ENCODE measurements around the gene KRTAP5-3. TPM values are rescaled to one million over a fixed set of nuclear protein-coding genes. Genes with fewer than 3 reads are reported as not detected.

The KRTAP5-3 gene
- total and polyA plus RNA-seq, 2 of the 8 experiments (the other 6 are each of a cell fraction or from before 2014, with no cell fraction given), result not detected

DNA sequence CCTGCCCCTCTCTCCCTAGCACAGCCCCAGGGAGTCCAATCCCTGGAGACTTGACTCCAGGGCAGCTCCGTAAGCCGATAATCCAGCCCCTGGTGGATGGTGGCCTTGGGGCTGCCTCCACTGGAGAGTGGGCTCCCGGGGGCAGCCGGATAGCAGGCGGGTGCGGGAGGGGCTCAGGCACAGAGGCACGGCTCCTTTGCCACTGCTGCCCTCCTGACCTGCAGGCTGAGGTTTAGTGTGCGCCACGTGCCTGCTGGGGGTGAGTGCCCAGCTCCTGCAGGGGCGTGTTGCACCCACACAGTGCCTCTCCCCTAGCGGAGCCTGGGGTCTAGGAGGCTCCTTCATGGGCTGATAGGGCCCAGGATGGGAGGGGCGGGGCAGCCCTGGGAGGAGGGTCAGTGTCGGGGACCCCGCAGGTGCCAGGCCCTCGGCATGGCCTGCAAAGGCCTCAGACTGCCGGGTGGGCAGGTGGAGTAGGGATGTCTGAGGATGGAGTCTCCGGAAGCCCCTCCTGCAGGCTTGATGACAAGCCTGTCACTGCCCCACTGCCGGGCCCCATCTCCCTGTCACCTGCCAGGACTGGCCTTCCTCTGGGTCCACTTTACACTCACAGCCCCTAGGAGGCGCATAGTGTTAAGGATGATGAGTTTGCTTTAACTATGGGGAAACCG, 41.7 kb downstream of the KRTAP5-3 start:
- no peaks in the 10 kb centered on the region for H3K9me3 ChIP-seq (ENCODE audit: insufficient read depth in 2 of 2, low read depth in 1 of 2, low read length in 1 of 2)
- no peak overlapping the region for H2BK12ac ChIP-seq (ENCODE audit: low read depth, low read length)
- peaks cover 0 to 51% (median 38%) of the 10 kb centered on the region in 4 experiments; a peak in 6 of 7 replicates for H3K4me1 ChIP-seq (replicated peaks in 1 of 4; ENCODE audit: control insufficient read depth in 3 of 4, insufficient read depth in 4 of 4, low read length in 3 of 4)
- no peak overlapping the region for H2AK5ac ChIP-seq (ENCODE audit: low read depth, low read length)
- peaks cover 4 to 25% of the 10 kb centered on the region in 2 experiments for H4K20me1 ChIP-seq (replicated peaks in 1 of 2; ENCODE audit: control insufficient read depth in 1 of 2, insufficient read depth in 2 of 2, low read length in 2 of 2)
- ChIA-PET CTCF (ENCODE audit: partially characterized antibody) (interaction anchor here (0.6 to 9.1 kb wide), 7 partner anchors 8 to 35 kb away, joined by 3 to 100 read pairs (median 14); no protein-coding TSS in a partner anchor), POLR2A (ENCODE audit: partially characterized antibody) (interaction anchor here (1.7 to 6.9 kb wide), 2 partner anchors 9 to 13 kb away, joined by 4 to 58 read pairs; no protein-coding TSS in a partner anchor)
- no peaks in the 10 kb centered on the region for H3K79me2 ChIP-seq (ENCODE audit: control insufficient read depth in 1 of 2, insufficient read depth in 2 of 2, low read length in 2 of 2)
- H4K8ac ChIP-seq (ENCODE audit: extremely low read depth, insufficient read depth, low read length), result no peak overlapping the region
- H3K79me1 ChIP-seq (ENCODE audit: low read depth, low read length), result no peaks in the 10 kb centered on the region
- H3K4ac ChIP-seq (replicated peaks; ENCODE audit: insufficient read length, low read depth, low read length), result no peak overlapping the region
- peak in 1 of 2 experiments; percentile 54 for DNase-seq (ENCODE audit: low read depth in 1 of 2, low spot score in 2 of 2)
- H2BK20ac ChIP-seq (ENCODE audit: low read length), result no peak overlapping the region
- WGBS, 2 experiments (ENCODE audit: extremely low coverage in 1 of 2, insufficient coverage in 1 of 2, insufficient read length in 1 of 2, insufficient replicate concordance in 2 of 2, low coverage in 1 of 2, low lambda C conversion rate in 2 of 2, missing lambda C conversion rate in 1 of 2), result 85% methylated on average over 20 of the region's 20 CpGs; no CpG with 5 or more reads in 1 of the 2 experiments
- H2BK5ac ChIP-seq (ENCODE audit: low read depth, low read length), result no peak overlapping the region
- H2BK120ac ChIP-seq (replicated peaks; ENCODE audit: low read depth, low read length), result no peak overlapping the region
- H4K5ac ChIP-seq (ENCODE audit: insufficient read length, low read depth, low read length), result no peak overlapping the region
- no peak for FAIRE-seq
- H2AFZ ChIP-seq (ENCODE audit: low read length), result no peak overlapping the region
- peaks cover 0 to 22% (median 18%) of the 10 kb centered on the region in 4 experiments; a peak in 6 of 7 replicates for H3K27me3 ChIP-seq (replicated peaks in 1 of 4; ENCODE audit: control insufficient read depth in 3 of 4, extremely low read depth in 1 of 4, insufficient read depth in 3 of 4, low read length in 3 of 4)
- no peak overlapping the region for H3K4me2 ChIP-seq (ENCODE audit: insufficient read depth in 1 of 2, low read depth in 2 of 2, low read length in 2 of 2)
- H3K56ac ChIP-seq (replicated peaks; ENCODE audit: insufficient read length, low read depth, low read length), result no peak overlapping the region
- H3K4me3 ChIP-seq (ENCODE audit: extremely low read depth in 1 of 4, insufficient read depth in 2 of 4, low read depth in 3 of 4, low read length in 4 of 4), result no peak overlapping the region
- no peak overlapping the region for H3K27ac ChIP-seq (ENCODE audit: low read depth, low read length)
- no peak overlapping the region for H2BK15ac ChIP-seq (ENCODE audit: low read length)
- H4K91ac ChIP-seq (replicated peaks; ENCODE audit: insufficient read length, low read length), result no peak overlapping the region
- H3K9ac ChIP-seq (replicated peaks in 1 of 4; ENCODE audit: extremely low read depth in 1 of 4, low read depth in 3 of 4, low read length in 3 of 4), result no peak overlapping the region
- no peak overlapping the region for H3K18ac ChIP-seq (ENCODE audit: extremely low read depth, low read length)
- TF ChIP-seq CEBPB (IDR thresholded peaks at IDR 0.05; ENCODE audit: low read depth, low read length) (no peak), SP2 (IDR thresholded peaks at IDR 0.05; ENCODE audit: low read length) (no peak), RAD21 (IDR thresholded peaks at IDR 0.05 in 1 of 2, conservative IDR thresholded peaks at IDR 0.05 in 1 of 2; ENCODE audit: low read depth in 2 of 2, low read length in 2 of 2) (peak in 1 of 2 experiments; percentile 35; a peak in 1 of 4 replicates)
- TF ChIP-seq, protein P1, sequence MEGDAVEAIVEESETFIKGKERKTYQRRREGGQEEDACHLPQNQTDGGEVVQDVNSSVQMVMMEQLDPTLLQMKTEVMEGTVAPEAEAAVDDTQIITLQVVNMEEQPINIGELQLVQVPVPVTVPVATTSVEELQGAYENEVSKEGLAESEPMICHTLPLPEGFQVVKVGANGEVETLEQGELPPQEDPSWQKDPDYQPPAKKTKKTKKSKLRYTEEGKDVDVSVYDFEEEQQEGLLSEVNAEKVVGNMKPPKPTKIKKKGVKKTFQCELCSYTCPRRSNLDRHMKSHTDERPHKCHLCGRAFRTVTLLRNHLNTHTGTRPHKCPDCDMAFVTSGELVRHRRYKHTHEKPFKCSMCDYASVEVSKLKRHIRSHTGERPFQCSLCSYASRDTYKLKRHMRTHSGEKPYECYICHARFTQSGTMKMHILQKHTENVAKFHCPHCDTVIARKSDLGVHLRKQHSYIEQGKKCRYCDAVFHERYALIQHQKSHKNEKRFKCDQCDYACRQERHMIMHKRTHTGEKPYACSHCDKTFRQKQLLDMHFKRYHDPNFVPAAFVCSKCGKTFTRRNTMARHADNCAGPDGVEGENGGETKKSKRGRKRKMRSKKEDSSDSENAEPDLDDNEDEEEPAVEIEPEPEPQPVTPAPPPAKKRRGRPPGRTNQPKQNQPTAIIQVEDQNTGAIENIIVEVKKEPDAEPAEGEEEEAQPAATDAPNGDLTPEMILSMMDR (IDR thresholded peaks at IDR 0.05; ENCODE audit: control extremely low read depth in 1 of 3, insufficient read depth in 1 of 3, low read depth in 1 of 3, low read length in 3 of 3), result peak in 2 of 3 experiments; percentile 5 to 42; a peak in 1 of 4 replicates
- H3K23ac ChIP-seq (ENCODE audit: insufficient read length), result no peak overlapping the region
- H3K23me2 ChIP-seq (ENCODE audit: low read depth, low read length), result no peaks in the 10 kb centered on the region; the same call in 1 of the 2 replicates
- no peak overlapping the region for H3K14ac ChIP-seq (ENCODE audit: insufficient read length)
- no peaks in the 10 kb centered on the region for H3K36me3 ChIP-seq (ENCODE audit: control insufficient read depth in 2 of 4, insufficient read depth in 4 of 4, low read length in 3 of 4)

Measured in H1 (cell line).